ENCODE data around the gene DLGAP1.

DLGAP1 gene

GRCh38 chr18:3874581-3874980 is 580.5 kb downstream of the DLGAP1 start:
- no peaks in the 10 kb centered on the region; the same call in 1 of the 2 replicates for H3K27me3 ChIP-seq (ENCODE audit: insufficient read depth, low read length)
- no peak for TF ChIP-seq CTCF (IDR thresholded peaks at IDR 0.05; ENCODE audit: low read length)
- H3K9me2 ChIP-seq (ENCODE audit: low read depth, low read length) = no peaks in the 10 kb centered on the region
- H3F3A ChIP-seq (ENCODE audit: insufficient read depth, low read length) = no peaks in the 10 kb centered on the region
- peaks cover 8% of the 10 kb centered on the region for H3K4me1 ChIP-seq (ENCODE audit: insufficient read depth, low read length, severe bottlenecking)
- no peak overlapping the region for H3K9ac ChIP-seq (ENCODE audit: low read length)
- no peaks in the 10 kb centered on the region for H3K9me3 ChIP-seq (ENCODE audit: low read length)
- no peak overlapping the region for H2AFZ ChIP-seq (ENCODE audit: low read length)
- H3K4me3 ChIP-seq (ENCODE audit: low read depth, low read length, poor library complexity, severe bottlenecking) = no peak overlapping the region
- no peaks in the 10 kb centered on the region for H3K79me2 ChIP-seq (ENCODE audit: insufficient read depth, low read length)
- no peaks in the 10 kb centered on the region for H3K36me3 ChIP-seq (ENCODE audit: insufficient read depth, low read length)
- no peak overlapping the region for H3K27ac ChIP-seq (ENCODE audit: low read depth, low read length, poor library complexity, severe bottlenecking)
- H3K4me2 ChIP-seq (ENCODE audit: low read length) = no peak overlapping the region
- no peaks in the 10 kb centered on the region for H4K20me1 ChIP-seq (ENCODE audit: insufficient read depth, low read length)

- TF ChIP-seq EZH2 (IDR thresholded peaks at IDR 0.05; ENCODE audit: borderline replicate concordance, low read length) = no peak
- no peak for TF ChIP-seq CTCF (IDR thresholded peaks at IDR 0.05; ENCODE audit: low read length)
- H3K36me3 ChIP-seq (ENCODE audit: insufficient read depth, low read length) = no peaks in the 10 kb centered on the region
- no peaks in the 10 kb centered on the region for H3K79me2 ChIP-seq (ENCODE audit: insufficient read depth, low read length)
- no peaks in the 10 kb centered on the region for H3K9me3 ChIP-seq (ENCODE audit: low read length)
- H3K27ac ChIP-seq (ENCODE audit: low read depth, low read length, poor library complexity, severe bottlenecking) = no peak overlapping the region
- no peaks in the 10 kb centered on the region for H4K20me1 ChIP-seq (ENCODE audit: insufficient read depth, low read length)
- H3F3A ChIP-seq (ENCODE audit: insufficient read depth, low read length) = no peaks in the 10 kb centered on the region
- no peak overlapping the region for H3K4me2 ChIP-seq (ENCODE audit: low read length)
- no peak overlapping the region for H2AFZ ChIP-seq (ENCODE audit: low read length)
- no peaks in the 10 kb centered on the region; the same call in 1 of the 2 replicates for H3K27me3 ChIP-seq (ENCODE audit: insufficient read depth, low read length)
- H3K4me3 ChIP-seq (ENCODE audit: low read depth, low read length, poor library complexity, severe bottlenecking) = no peak overlapping the region
- peaks cover 11% of the 10 kb centered on the region for H3K4me1 ChIP-seq (ENCODE audit: insufficient read depth, low read length, severe bottlenecking)
- H3K9me2 ChIP-seq (ENCODE audit: low read depth, low read length) = no peaks in the 10 kb centered on the region
- H3K9ac ChIP-seq (ENCODE audit: low read length) = no peak overlapping the region
These were observed 581.0 kb downstream of the DLGAP1 start for GRCh38 chr18:3874125-3874524.

GRCh38 chr18:3873698-3874097 is 581.4 kb downstream of the DLGAP1 start:
- Histone ChIP-seq H3K27ac (ENCODE audit: low read depth, low read length, poor library complexity, severe bottlenecking) (no peak overlapping the region), H4K20me1 (ENCODE audit: insufficient read depth, low read length) (no peaks in the 10 kb centered on the region), H3K4me1 (ENCODE audit: insufficient read depth, low read length, severe bottlenecking) (peaks cover 15% of the 10 kb centered on the region), H3F3A (ENCODE audit: insufficient read depth, low read length) (no peaks in the 10 kb centered on the region), H3K79me2 (ENCODE audit: insufficient read depth, low read length) (no peaks in the 10 kb centered on the region), H3K4me2 (ENCODE audit: low read length) (no peak overlapping the region), H3K27me3 (ENCODE audit: insufficient read depth, low read length) (no peaks in the 10 kb centered on the region; the same call in 1 of the 2 replicates), H3K36me3 (ENCODE audit: insufficient read depth, low read length) (no peaks in the 10 kb centered on the region), H2AFZ (ENCODE audit: low read length) (no peak overlapping the region), H3K4me3 (ENCODE audit: low read depth, low read length, poor library complexity, severe bottlenecking) (no peak overlapping the region), H3K9me2 (ENCODE audit: low read depth, low read length) (no peaks in the 10 kb centered on the region), H3K9ac (ENCODE audit: low read length) (no peak overlapping the region), H3K9me3 (ENCODE audit: low read length) (no peaks in the 10 kb centered on the region)
- no peak for TF ChIP-seq EZH2 (IDR thresholded peaks at IDR 0.05; ENCODE audit: borderline replicate concordance, low read length)
- no peak for TF ChIP-seq CTCF (IDR thresholded peaks at IDR 0.05; ENCODE audit: low read length)

Data from OCI-LY1 (cell line).